Psoas muscle (tissue), 8 donors: Measurements from ENCODE around the gene SLC66A2. TPM values are rescaled to one million over a fixed set of nuclear protein-coding genes. Genes with fewer than 3 reads are reported as not detected.
"Not testable (repeated sequence)": the region's sequence is repeated elsewhere in the genome, so short reads cannot be mapped to it uniquely, and the experiment has no call there.

ENCODE experiments used
- ATAC-seq, 4 donors: fragments of 200-7000 bp; cut with Tn5 transposase; one replicate each; pipeline ENCODE4 v1.9.1; 2020; ENCODE audit warnings: moderate library complexity in 3 of 4, mild to moderate bottlenecking in 2 of 4
- DNase-seq, 2 donors: peaks; one replicate each; pipeline ENCODE4 v3.0.0-alpha.2; 2020
- H3K27ac ChIP-seq: fragments of 200-600 bp; one replicate; pipeline ENCODE4 v1.8.0; 2022
- H3K27me3 ChIP-seq, 3 donors: fragments of 200-600 bp in 1 of 3; one replicate each; pipeline versions ENCODE4 v1.6.1 to v1.8.0; 2013 to 2022; ENCODE audit warnings: low read length in 2 of 3, mild to moderate bottlenecking in 2 of 3, moderate library complexity in 1 of 3; ENCODE audit not compliant: insufficient read depth in 3 of 3
- H3K36me3 ChIP-seq, 2 donors: fragments of 200-600 bp in 1 of 2; one replicate each; pipeline versions ENCODE4 v1.6.1 to v1.8.0; 2013 to 2022; ENCODE audit warnings: low read depth in 1 of 2, mild to moderate bottlenecking in 1 of 2, moderate library complexity in 1 of 2; ENCODE audit not compliant: insufficient read depth in 1 of 2
- H3K4me1 ChIP-seq: fragments of 200-600 bp; one replicate; pipeline ENCODE4 v1.8.0; 2022
- H3K4me3 ChIP-seq: fragments of 200-600 bp; one replicate; pipeline ENCODE4 v1.8.0; 2022; ENCODE audit warnings: mild to moderate bottlenecking
- H3K9me3 ChIP-seq: fragments of 200-600 bp; one replicate; pipeline ENCODE4 v1.8.0; 2022
- WGBS, 3 donors: extraction: QIAGEN DNeasy Blood & Tissue Kit; methylation state at CpG; one replicate each; pipeline versions ENCODE4 v1.1.6 to v1.1.7; 2013; 5-methylcytosine and 5-hydroxymethylcytosine counted together
- intact Hi-C, 2 donors: fragments of 100-400 bp; cut with DNase I; formaldehyde crosslinking; loops; one replicate each; pipeline versions ENCODE4 v1.11.0 to v1.14.2; 2022
- polyA plus RNA-seq, 3 donors: library from polyadenylated mRNA; stranded (reverse); fragments of 200-250 nt; gene quantifications; one replicate each; pipeline ENCODE4 v1.2.3, GENCODE V29; 2013
- total RNA-seq, 4 donors: library from RNA; stranded (reverse); fragmentation: NEBNext Ultra II Directional in 2 of 4; extraction: Animal tissue kit (Norgen Biotek cat#: 25700) in 2 of 4; gene quantifications; one replicate each; pipeline versions ENCODE4 v1.2.1 to v1.2.4, GENCODE V29; 2021 to 2023
- TF ChIP-seq, protein P1 (sequence below): fragments of 200-600 bp; IDR thresholded peaks from one replicate; pipeline ENCODE4 v1.8.0; 2022; ENCODE audit warnings: antibody characterized with exemption
- donor health status: healthy with polysubstance abuse.
- donor health status: DM: no; HTN: no; CAD: no; lungs with moderate emphysema.
- donor health status: Bipolar disorder and iron deficiency.
- donor health status: healthy.
- donor health status: DM: yes; HTN: yes; CAD: no.
- donor health status: DM: no; HTN: no; CAD: no.
- donor health status: DM: no; HTN: no; CAD: no.
- donor health status: DM: yes; HTN: yes; CAD: no.

SLC66A2 gene
- total and polyA plus RNA-seq, 7 donors = 36.4 to 160 (median 67.7) TPM

DNA sequence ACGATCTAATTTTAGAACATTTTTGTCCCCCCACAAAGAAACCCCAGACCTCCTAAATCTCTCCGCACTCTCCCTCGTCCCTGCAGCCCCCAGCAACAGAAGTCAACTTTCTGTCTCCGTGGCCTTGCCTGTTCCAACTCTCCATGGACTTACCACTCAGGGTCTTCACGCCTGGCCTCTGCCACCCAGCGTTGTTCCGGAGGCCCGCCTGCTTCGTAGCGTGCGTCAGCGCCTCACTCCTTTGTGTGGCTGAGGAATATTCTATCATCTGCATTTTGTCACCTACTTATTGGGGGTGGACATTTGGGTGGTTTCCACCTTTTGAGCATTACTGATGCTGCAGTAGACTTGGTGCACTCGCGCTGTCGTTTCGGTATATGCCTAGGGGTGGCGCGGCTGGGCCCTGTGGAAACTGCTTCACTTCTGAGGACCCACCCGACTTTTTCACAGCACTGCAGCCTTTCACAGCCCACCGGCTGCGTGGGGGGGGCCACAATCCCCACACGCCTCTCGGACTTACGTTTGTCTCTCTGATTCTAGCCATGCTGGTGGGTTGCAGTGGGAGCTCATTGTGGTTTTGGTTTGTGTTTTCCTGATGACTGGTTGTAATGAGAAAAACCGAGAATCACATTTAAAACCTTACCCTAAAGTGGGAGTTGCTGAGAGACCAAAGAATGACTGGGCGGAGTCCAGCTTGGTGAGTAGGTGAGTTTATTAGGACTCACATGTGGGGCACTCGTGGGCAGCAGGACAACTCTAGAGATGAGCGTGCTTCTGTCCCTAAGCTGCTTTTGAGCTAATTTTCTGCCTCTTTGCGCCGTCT is 11.6 kb upstream of the SLC66A2 start:
- TF ChIP-seq, protein P1, sequence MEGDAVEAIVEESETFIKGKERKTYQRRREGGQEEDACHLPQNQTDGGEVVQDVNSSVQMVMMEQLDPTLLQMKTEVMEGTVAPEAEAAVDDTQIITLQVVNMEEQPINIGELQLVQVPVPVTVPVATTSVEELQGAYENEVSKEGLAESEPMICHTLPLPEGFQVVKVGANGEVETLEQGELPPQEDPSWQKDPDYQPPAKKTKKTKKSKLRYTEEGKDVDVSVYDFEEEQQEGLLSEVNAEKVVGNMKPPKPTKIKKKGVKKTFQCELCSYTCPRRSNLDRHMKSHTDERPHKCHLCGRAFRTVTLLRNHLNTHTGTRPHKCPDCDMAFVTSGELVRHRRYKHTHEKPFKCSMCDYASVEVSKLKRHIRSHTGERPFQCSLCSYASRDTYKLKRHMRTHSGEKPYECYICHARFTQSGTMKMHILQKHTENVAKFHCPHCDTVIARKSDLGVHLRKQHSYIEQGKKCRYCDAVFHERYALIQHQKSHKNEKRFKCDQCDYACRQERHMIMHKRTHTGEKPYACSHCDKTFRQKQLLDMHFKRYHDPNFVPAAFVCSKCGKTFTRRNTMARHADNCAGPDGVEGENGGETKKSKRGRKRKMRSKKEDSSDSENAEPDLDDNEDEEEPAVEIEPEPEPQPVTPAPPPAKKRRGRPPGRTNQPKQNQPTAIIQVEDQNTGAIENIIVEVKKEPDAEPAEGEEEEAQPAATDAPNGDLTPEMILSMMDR = no peak
- 90 to 93% (median 91%) methylated on average over 30 of the region's 30 CpGs for WGBS, 3 donors
- intact Hi-C loops = no loop called here
- H3K4me1 ChIP-seq = peaks cover 8% of the 10 kb centered on the region
- H3K27me3 ChIP-seq = no peaks in the 10 kb centered on the region
- H3K36me3 ChIP-seq = peaks cover 0 to 7% of the 10 kb centered on the region in 2 donors
- H3K9me3 ChIP-seq = no peaks in the 10 kb centered on the region
- ATAC-seq (no peak), DNase-seq (no peak)
- no peak overlapping the region for H3K4me3 ChIP-seq
- H3K27ac ChIP-seq = no peak overlapping the region

DNA sequence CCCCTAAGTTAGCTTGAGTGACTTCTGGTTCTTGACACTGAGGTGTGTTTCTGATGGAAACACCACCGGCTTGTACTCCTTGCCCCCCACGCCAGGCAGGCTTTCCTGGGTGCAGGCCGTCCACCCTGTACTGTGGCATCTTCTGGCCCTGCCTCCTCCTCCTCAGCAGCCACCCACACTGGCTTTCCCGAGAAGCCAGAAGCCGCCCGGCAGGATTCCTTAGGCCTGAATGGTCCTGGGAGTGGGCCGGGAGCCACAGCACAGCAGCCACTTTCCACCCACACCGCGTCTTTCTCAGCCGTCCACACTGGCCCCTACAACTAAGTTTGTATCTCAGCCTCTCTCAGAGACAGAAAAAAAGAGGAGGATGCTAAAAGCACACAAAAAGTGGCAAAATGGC is 10.9 kb upstream of the SLC66A2 start:
- DNase-seq = no peak
- Histone ChIP-seq H3K36me3 (no peaks in the 10 kb centered on the region), H3K27me3 (no peaks in the 10 kb centered on the region)

DNA sequence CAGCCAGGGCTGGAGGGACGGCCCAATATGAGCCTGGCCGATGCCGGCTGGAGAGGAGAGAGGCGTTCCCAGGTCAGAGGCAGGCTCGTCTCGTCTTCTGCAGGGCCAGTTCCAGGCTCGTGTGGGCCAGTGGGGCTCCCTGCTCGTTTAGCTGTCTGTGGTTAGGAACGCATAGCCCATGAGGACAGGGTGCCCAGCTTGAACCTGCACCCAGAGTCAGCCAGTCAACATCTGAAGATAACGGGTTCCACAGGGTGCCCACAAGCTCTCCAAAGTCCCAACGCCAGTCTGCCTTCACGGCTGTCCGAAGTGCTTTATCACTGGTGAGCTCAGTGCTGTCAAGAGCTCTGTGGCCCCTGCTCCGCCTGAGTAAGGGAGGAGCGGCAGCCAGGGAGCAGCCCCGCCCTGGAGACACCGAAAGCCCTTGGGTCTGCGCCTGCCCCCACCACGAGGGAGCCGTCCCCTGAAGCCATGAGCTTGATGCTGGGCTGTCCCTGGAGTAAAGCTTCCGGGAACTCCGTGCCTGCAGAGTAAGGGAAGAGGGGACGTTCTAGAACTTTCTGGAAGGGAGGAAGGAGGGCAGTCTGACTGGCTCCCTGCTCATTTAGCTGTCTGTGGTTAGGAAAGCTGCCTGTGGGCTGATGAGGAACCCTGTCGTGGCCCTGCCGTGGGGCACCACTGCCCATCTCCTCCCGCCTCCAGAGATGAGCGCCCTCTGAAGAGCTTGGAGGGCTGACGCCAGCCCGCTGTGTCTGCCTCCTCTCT is 10.3 kb upstream of the SLC66A2 start:
- H3K4me3 ChIP-seq = no peak overlapping the region
- 66 to 82% (median 72%) methylated on average over 28 to 29 of the region's 29 CpGs for WGBS, 3 donors
- H3K27ac ChIP-seq = no peak overlapping the region
- no peaks in the 10 kb centered on the region for H3K36me3 ChIP-seq
- DNase-seq (no peak), ATAC-seq (no peak)
- intact Hi-C loops = no loop called here
- TF ChIP-seq, protein P1 = no peak
- no peaks in the 10 kb centered on the region for H3K9me3 ChIP-seq
- peaks cover 8% of the 10 kb centered on the region for H3K4me1 ChIP-seq
- no peaks in the 10 kb centered on the region for H3K27me3 ChIP-seq

More for the DNA sequence above, 10.9 kb upstream of the SLC66A2 start:
- ATAC-seq = no peak
- WGBS, 3 donors = 58 to 86% (median 72%) methylated on average over 10 of the region's 10 CpGs
- no peak overlapping the region for H3K27ac ChIP-seq
- no peak overlapping the region for H3K4me3 ChIP-seq
- TF ChIP-seq, protein P1 = no peak
- intact Hi-C loops = no loop called here
- H3K4me1 ChIP-seq = peaks cover 8% of the 10 kb centered on the region
- no peaks in the 10 kb centered on the region for H3K9me3 ChIP-seq

DNA sequence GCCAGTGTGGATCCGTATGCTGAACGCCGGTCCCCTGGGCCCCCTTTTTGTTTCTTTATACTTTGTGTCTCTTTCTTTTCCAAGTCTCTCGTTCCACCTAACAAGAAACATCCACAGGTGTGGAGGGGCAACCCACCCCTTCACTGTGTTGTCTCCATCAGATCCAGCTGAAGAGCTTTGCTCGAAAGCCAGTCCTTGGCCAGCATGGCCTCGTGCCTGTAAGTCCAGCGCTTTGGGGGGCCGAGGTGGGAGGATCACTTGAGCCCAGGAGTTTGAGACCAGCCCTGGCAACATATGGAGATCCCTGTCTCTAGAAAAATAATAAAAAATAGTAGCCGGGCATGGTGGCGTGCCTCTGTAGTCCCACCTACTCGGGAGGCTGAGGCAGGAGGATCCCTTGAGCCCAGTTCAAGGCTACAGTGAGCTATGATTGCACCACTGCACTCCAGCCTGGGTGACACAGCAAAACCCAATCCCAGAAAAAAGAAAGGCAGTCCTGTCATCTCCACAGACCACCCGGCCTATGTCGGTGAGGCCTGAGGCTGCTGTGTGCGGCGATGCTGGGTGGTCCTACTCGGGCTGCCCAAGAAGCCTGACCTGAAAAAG is 9.6 kb upstream of the SLC66A2 start:
- Histone ChIP-seq H3K27me3 (no peaks in the 10 kb centered on the region), H3K9me3 (no peaks in the 10 kb centered on the region), H3K4me1 (peaks cover 8% of the 10 kb centered on the region), H3K4me3 (no peak overlapping the region), H3K36me3 (no peaks in the 10 kb centered on the region), H3K27ac (no peak overlapping the region)
- 83 to 86% (median 85%) methylated on average over 16 of the region's 16 CpGs for WGBS, 3 donors
- intact Hi-C loops = no loop called here
- TF ChIP-seq, protein P1 = no peak
- no peak for DNase-seq
- ATAC-seq = no peak

DNA sequence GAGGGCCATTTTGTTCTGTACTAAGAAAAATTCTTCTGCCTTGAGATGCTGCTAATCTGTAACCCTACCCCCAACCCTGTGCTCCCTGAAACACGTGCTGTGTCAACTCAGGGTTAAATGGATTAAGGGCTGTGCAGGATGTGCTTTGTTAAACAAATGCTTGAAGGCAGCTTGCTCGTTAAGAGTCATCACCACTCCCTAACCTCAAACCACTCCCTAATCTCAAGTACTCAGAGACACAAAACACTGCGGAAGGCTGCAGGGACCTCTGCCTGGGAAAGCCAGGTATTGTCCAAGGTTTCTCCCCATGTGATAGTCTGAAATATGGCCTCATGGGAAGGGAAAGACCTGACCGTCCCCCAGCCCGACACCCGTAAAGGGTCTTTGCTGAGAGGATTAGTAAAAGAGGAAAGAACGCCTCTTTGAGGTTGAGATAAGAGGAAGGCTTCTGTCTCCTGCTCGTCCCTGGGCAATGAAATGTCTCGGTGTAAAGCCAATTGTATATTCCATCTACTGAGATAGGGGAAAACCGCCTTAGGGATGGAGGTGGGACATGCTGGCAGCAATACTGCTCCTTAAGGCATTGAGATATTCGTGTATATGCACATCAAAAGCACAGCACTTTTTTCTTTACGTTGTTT is 8.8 kb upstream of the SLC66A2 start:
- H3K4me1 ChIP-seq, H3K4me3 ChIP-seq, ATAC-seq, H3K27ac ChIP-seq, H3K9me3 ChIP-seq, intact Hi-C loops, H3K27me3 ChIP-seq, H3K36me3 ChIP-seq, DNase-seq: not testable (repeated sequence)
- WGBS, 3 donors = 36 to 42% (median 38%) methylated on average over 12 of the region's 12 CpGs
